ENCODE results near the gene TFCP2.

Gene TFCP2

DNA sequence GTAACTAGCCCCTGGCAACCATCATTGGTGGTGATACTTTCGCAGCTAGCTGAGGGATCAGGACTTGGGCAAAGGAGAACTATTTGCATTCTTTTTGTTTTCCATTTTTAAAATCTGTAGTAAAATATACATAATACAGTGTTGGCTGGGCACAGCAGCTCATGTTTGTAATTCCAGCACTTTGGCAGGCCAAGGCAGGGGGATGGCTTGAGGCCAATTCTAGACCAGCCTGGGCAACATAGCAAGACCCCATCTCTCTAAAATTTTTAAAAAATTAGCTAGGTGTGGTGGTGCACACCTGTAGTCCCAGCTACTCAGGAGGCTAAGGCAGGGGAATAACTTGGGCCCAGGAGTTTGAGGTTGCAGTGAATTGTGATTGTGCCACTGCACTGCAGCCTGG lies 20.0 kb downstream of the TFCP2 start:
- H3K27me3 Mint-ChIP-seq (ENCODE audit: low read depth) = no peaks in the 10 kb centered on the region
- no peak overlapping the region for H3K4me3 Mint-ChIP-seq
- no peak overlapping the region for H3K27ac Mint-ChIP-seq
- H3K4me1 Mint-ChIP-seq (ENCODE audit: low read depth) = peaks cover 6% of the 10 kb centered on the region
- H3K36me3 Mint-ChIP-seq (ENCODE audit: low read depth) = peaks cover 9% of the 10 kb centered on the region
- H3K9me3 Mint-ChIP-seq = no peaks in the 10 kb centered on the region

DNA sequence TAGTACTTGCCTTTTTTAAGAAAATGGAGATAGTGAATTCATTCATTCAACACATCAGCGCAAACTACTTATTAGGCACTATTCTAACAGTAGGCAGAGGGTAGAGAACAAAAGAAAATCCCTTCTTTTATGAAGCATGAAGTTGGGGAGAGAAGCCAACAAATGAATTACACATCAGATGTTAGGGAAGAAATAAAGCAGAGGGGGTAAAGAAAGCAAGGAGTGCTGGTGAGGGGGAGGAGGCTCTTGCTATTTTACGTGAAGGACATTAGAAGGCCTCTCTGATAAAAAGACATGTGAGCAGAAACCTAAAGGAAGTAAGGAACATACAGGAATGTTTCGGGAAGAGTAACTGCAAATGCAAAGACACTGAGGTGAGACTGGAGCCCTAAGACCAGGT lies 22.2 kb downstream of the TFCP2 start:
- no peak overlapping the region for H3K27ac Mint-ChIP-seq
- H3K4me1 Mint-ChIP-seq (ENCODE audit: low read depth) = peaks cover 6% of the 10 kb centered on the region
- peaks cover 6% of the 10 kb centered on the region for H3K36me3 Mint-ChIP-seq (ENCODE audit: low read depth)
- H3K4me3 Mint-ChIP-seq = no peak overlapping the region
- H3K27me3 Mint-ChIP-seq (ENCODE audit: low read depth) = no peaks in the 10 kb centered on the region
- H3K9me3 Mint-ChIP-seq = no peaks in the 10 kb centered on the region

DNA sequence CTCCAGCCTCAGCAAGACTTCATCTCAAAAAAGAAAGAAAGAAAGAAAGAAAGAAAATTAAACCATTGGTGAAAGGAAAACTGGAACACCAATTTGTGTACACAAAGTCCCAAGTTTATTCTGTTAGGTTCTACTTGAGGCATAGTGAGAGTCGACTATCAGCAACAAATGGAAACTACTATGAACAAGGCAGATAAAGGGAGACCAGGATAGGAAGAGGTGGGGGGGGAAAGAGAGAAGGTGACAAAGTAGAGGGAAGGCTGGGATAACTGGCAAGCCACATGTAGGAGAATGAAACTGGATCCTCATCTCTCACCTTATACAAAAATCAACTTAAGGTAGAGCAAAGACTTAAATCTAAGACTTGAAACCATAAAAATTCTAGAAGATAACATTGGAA lies 25.6 kb downstream of the TFCP2 start:
- Mint-ChIP-seq H3K27me3 (ENCODE audit: low read depth) (no peaks in the 10 kb centered on the region), H3K4me1 (ENCODE audit: low read depth) (peaks cover 2% of the 10 kb centered on the region), H3K4me3 (no peak overlapping the region), H3K36me3 (ENCODE audit: low read depth) (peaks cover 13% of the 10 kb centered on the region), H3K9me3 (no peaks in the 10 kb centered on the region), H3K27ac (no peak overlapping the region)

DNA sequence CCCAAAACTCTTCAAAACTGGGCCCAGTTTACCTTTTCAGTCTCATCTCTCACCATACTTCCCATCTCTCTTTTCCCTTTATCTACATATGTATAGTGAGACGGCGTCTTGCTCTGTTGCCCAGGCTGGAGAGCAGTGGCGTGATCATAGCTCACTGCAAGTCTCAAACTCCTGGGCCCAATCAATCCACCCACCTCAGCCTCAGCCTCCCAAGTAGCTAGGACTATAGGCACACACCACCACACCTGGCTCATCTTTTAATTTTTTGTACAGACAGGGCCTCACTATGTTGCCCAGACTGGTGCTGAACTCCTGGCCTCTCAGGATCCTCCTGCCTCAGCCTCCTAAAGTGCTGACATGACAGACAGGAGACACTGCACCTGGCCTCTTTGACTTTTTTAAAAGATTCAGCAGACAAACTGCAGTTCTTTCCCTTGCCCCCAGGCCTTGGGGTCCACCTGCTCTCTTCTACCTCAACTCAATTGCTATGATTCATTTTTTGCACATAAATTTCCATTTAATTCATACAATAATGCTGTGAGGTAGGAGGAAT lies 33.6 kb downstream of the TFCP2 start:
- H3K9me3 Mint-ChIP-seq = no peaks in the 10 kb centered on the region
- H3K27ac Mint-ChIP-seq = no peak overlapping the region
- no peak overlapping the region for H3K4me3 Mint-ChIP-seq
- H3K4me1 Mint-ChIP-seq (ENCODE audit: low read depth) = peaks cover 4% of the 10 kb centered on the region
- peaks cover 22% of the 10 kb centered on the region for H3K36me3 Mint-ChIP-seq (ENCODE audit: low read depth)
- no peaks in the 10 kb centered on the region for H3K27me3 Mint-ChIP-seq (ENCODE audit: low read depth)

DNA sequence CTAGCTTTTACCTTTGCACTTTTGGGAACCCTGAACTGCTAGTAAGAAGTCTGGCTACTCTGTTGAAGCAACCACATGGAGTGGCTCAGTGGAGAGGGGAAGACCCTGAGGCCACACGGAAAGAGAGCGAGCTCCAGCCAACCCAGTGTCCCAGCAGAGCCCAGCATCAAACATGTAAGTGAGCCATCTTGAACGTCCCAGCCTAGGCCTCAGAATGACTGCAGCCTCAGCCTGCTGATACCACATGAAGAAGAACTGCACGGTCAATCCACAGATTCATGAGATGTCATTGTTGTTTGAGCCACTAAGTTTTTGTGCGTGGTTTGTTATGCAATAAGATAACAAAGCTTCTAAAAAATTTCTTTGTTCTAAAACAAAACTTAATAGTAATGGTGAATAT lies 40.2 kb downstream of the TFCP2 start:
- Mint-ChIP-seq H3K27ac (no peak overlapping the region), H3K4me1 (ENCODE audit: low read depth) (peaks cover 9% of the 10 kb centered on the region), H3K27me3 (ENCODE audit: low read depth) (no peaks in the 10 kb centered on the region), H3K4me3 (no peak overlapping the region), H3K9me3 (no peaks in the 10 kb centered on the region), H3K36me3 (ENCODE audit: low read depth) (peaks cover 5% of the 10 kb centered on the region)

DNA sequence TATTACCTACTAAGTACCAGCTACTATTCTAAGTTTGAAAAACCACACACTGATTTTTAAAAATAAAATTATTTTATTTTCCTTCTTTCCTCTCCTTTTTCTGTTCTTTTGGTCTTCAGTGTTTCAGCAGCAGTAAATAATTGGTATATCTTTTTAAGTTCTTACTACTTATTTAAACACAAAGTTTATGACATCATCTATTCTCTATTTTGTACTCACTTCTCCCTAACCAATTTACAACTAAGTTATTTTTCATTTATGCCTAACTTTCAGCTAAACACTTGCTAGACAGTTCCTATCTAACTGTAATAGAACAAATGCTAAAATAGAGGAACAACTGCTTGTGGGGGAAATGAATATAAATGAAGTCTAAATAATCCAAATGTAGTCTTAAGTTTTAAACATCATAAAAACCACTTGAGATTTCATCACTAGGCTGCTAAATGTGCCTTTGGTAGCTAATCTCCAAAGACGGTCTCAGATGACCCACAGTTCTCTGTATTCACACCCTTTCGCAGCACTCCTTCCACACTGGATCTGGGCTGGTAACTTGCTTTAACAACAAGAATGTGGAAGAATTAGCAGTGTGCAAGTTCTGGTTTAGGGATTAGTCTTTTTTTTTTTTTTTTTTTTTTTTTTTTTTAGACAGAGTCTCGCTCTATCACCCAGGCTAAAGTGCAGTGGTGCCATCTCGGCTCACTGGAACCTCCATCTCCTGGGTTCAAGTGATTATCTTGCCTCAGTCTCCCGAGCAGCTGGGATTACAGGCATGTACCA lies 41.0 kb downstream of the TFCP2 start:
- Mint-ChIP-seq H3K27me3 (ENCODE audit: low read depth) (no peaks in the 10 kb centered on the region), H3K36me3 (ENCODE audit: low read depth) (peaks cover 5% of the 10 kb centered on the region), H3K4me1 (ENCODE audit: low read depth) (peaks cover 9% of the 10 kb centered on the region), H3K4me3 (no peak overlapping the region), H3K9me3 (no peaks in the 10 kb centered on the region), H3K27ac (no peak overlapping the region)

DNA sequence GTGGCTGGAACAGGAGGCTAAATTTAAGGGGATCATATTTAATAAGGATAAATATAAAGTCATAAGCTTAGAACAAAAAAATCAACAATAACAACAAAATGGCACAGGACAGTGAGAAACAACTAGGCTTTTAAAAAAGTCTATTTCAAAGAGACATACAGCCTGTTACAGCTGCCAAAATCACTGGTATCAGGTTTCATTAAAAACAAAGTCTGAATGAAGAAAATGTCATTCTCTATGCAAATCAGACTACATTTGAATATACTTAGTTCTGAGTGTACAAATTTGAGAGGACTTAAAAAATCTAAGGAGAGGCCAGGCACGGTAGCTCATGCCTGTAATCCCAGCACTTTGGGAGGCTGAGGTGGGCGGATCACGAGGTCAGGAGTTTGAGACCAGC lies 44.0 kb downstream of the TFCP2 start:
- H3K4me3 Mint-ChIP-seq = no peak overlapping the region
- peaks cover 16% of the 10 kb centered on the region for H3K36me3 Mint-ChIP-seq (ENCODE audit: low read depth)
- H3K27ac Mint-ChIP-seq = no peak overlapping the region
- no peaks in the 10 kb centered on the region for H3K9me3 Mint-ChIP-seq
- peaks cover 5% of the 10 kb centered on the region for H3K4me1 Mint-ChIP-seq (ENCODE audit: low read depth)
- H3K27me3 Mint-ChIP-seq (ENCODE audit: low read depth) = no peaks in the 10 kb centered on the region

DNA sequence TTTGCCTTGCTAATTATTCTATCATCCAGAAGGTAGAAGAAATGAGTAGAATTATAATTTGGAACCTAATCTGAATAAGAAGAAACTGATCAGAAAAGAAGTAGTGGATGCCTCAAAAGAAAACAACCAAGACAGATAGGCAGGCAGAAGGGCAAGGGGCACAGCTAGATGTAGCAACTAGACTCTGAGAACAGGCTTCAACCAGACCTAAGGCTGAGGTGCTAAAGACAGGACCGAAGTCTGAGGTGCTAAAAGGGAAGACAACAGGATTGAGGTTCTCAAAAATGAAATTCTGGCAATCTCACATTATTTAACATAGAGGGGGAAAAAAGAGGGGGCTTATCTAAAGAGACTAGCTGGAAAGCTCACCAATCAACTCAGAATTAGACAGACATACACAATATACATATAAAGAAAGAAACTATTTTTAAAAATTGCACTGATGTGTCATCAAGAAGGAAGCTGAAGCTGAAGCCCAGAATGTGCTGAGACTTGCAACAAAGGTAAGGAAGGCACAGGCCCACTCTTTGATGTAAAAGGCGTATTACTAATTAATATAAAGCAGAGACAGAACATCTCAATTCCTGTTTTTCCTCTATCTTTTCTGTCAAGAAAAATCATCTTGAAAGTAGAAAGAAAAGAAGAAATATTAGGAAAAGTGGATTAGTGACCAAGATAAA lies 45.7 kb downstream of the TFCP2 start:
- H3K4me1 Mint-ChIP-seq (ENCODE audit: low read depth) = peaks cover 5% of the 10 kb centered on the region
- H3K27ac Mint-ChIP-seq = no peak overlapping the region
- peaks cover 15% of the 10 kb centered on the region for H3K36me3 Mint-ChIP-seq (ENCODE audit: low read depth)
- H3K9me3 Mint-ChIP-seq = no peaks in the 10 kb centered on the region
- H3K27me3 Mint-ChIP-seq (ENCODE audit: low read depth) = no peaks in the 10 kb centered on the region
- H3K4me3 Mint-ChIP-seq = no peak overlapping the region

DNA sequence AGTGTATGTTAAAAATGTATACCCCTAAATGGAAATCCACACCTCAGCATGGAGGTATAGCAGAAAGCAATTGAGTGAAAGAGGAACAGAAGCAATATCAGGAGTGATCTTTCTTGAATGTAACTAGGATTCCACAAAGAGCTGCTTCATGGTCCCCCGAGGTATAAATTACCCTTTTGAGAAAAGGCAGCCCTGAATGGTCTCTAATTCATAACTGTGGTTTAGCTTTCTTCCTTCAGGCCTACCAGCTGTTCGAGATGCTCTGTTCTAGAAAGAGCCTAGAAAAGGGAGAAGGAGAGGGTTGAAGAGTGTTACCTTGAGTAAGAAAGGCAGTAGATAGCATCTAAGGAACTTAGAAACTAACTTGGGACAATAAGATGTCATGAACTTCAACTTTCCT lies 46.6 kb downstream of the TFCP2 start:
- Mint-ChIP-seq H3K27me3 (ENCODE audit: low read depth) (no peaks in the 10 kb centered on the region), H3K9me3 (no peaks in the 10 kb centered on the region), H3K36me3 (ENCODE audit: low read depth) (peaks cover 15% of the 10 kb centered on the region), H3K4me1 (ENCODE audit: low read depth) (peaks cover 4% of the 10 kb centered on the region), H3K4me3 (no peak overlapping the region), H3K27ac (no peak overlapping the region)

DNA sequence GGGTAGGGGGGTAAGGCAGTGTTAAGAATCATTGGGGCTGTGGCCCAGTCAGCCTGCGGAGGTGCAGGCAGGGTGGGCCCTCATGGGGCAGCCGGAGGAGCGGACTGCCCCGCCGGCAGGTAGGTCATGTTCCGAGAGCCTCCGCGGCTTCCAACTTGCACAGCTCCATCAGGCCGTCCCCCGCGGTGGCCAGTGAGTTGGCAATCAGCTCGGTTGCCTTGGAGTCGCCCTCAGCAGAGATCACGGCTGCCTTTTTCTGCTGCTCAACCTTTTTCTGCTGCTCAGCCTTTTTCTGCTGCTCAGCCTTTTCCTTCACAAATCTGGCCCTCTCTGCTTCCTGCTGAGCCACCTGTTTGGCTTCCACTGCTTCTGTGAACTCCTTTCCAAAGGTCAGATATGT lies 48.4 kb downstream of the TFCP2 start:
- peaks cover 4% of the 10 kb centered on the region for H3K4me1 Mint-ChIP-seq (ENCODE audit: low read depth)
- no peaks in the 10 kb centered on the region for H3K9me3 Mint-ChIP-seq
- no peak overlapping the region for H3K4me3 Mint-ChIP-seq
- H3K36me3 Mint-ChIP-seq (ENCODE audit: low read depth) = peaks cover 14% of the 10 kb centered on the region
- H3K27ac Mint-ChIP-seq = no peak overlapping the region
- no peaks in the 10 kb centered on the region for H3K27me3 Mint-ChIP-seq (ENCODE audit: low read depth)

DNA sequence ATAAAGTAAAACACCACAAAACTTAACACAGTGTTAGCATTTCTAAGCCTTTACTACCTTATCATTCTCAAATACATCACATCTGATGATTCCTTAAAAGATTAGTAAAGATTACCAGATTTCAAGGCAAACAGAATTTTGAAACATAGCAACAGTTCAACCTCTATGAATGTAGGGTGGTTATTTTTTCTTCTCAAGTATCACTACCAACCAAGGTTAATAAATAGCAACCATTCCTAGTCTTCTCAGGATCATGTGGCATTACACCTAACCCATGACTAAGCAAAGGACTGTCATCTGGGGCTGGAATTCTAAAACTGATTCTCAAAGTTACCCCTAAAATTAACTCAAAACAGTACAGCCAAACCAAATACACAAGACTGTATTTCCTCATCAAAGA lies 50.1 kb downstream of the TFCP2 start:
- no peaks in the 10 kb centered on the region for H3K9me3 Mint-ChIP-seq
- no peak overlapping the region for H3K27ac Mint-ChIP-seq
- no peaks in the 10 kb centered on the region for H3K4me1 Mint-ChIP-seq (ENCODE audit: low read depth)
- peaks cover 18% of the 10 kb centered on the region for H3K36me3 Mint-ChIP-seq (ENCODE audit: low read depth)
- H3K4me3 Mint-ChIP-seq = no peak overlapping the region
- H3K27me3 Mint-ChIP-seq (ENCODE audit: low read depth) = no peaks in the 10 kb centered on the region

DNA sequence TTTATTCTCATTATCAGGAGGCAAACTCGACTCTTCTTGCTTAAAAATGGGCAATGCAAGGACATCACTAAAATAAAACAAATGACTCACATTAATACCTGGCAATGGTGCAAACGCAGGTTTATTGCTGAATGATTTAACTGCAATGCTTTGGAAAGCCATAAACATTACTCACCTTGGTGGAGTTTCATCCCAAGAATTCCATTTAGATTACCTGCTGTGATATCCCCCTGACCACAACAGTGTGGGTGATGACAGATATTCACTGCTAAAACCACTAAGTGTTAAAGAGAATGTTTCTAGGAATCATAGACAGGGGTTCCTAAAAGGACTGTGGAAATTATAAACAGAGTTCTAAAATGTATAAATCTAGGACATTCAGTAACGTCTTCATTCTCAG lies 54.2 kb downstream of the TFCP2 start:
- no peaks in the 10 kb centered on the region for H3K4me1 Mint-ChIP-seq (ENCODE audit: low read depth)
- H3K27me3 Mint-ChIP-seq (ENCODE audit: low read depth) = no peaks in the 10 kb centered on the region
- H3K4me3 Mint-ChIP-seq = no peak overlapping the region
- H3K27ac Mint-ChIP-seq = no peak overlapping the region
- H3K36me3 Mint-ChIP-seq (ENCODE audit: low read depth) = peaks cover 23% of the 10 kb centered on the region
- H3K9me3 Mint-ChIP-seq = no peaks in the 10 kb centered on the region

DNA sequence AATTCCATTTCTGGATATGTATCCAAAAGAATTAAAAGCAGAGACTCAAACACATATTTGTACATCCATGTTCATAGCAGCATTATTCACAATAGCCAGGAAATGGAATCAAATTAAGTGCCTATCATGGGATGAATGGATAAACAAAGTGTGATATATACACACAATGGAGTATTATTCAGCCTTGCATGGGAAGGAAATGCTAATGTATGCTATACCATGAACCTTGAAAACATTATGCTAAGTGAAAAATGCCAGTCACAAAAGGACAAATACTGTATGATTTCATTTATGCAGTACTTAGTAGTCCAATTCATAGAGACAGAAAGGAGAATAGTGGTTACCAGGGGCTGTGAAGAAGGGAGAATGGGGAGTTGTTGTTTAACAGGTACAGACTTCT lies 57.4 kb downstream of the TFCP2 start:
- H3K4me1 Mint-ChIP-seq (ENCODE audit: low read depth) = no peaks in the 10 kb centered on the region
- no peaks in the 10 kb centered on the region for H3K9me3 Mint-ChIP-seq
- H3K27ac Mint-ChIP-seq = no peak overlapping the region
- H3K36me3 Mint-ChIP-seq (ENCODE audit: low read depth) = peaks cover 31% of the 10 kb centered on the region
- no peaks in the 10 kb centered on the region for H3K27me3 Mint-ChIP-seq (ENCODE audit: low read depth)
- H3K4me3 Mint-ChIP-seq = no peak overlapping the region

DNA sequence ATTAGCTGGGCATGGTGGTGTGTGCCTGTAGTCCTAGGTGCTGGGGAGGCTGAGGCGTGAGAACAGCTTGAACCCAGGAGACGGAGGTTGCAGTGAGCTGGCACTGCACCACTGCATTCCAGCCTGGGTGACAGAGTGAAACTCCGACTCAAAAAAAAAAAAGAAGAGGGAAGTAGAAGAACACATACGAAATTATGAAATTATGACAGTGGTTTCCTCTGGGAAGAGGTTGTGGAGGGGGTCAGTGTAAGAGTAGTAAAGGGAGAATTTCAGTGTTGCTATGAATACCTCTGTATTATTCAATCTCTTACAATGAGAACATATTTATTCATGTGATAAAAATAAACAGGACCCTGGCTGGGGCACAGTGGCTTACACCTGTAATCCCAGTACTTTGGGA lies 64.8 kb downstream of the TFCP2 start:
- Mint-ChIP-seq H3K4me3 (no peak overlapping the region), H3K9me3 (no peaks in the 10 kb centered on the region), H3K27ac (no peak overlapping the region), H3K4me1 (ENCODE audit: low read depth) (no peaks in the 10 kb centered on the region), H3K36me3 (ENCODE audit: low read depth) (peaks cover 43% of the 10 kb centered on the region), H3K27me3 (ENCODE audit: low read depth) (no peaks in the 10 kb centered on the region)

DNA sequence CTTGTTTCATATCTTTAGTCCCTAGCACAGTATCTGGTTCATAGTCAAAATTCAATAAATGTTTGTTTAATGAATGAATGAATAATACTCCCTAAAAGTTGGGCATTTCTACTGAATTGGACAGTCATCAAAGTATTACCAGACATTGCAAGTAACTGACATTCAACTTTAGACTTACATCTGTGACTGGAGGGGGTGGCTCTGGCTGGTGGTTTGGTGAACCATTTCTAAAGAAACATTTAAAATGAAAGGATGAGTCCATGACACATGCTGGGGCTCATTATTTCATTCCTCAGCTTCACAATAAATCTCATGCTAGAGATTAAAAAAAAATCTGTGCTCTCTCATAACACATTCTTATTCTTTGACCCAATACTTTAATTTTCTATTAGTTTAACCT lies 69.0 kb downstream of the TFCP2 start:
- H3K27ac Mint-ChIP-seq = no peak overlapping the region
- H3K9me3 Mint-ChIP-seq = no peaks in the 10 kb centered on the region
- H3K4me1 Mint-ChIP-seq (ENCODE audit: low read depth) = no peaks in the 10 kb centered on the region
- no peaks in the 10 kb centered on the region for H3K27me3 Mint-ChIP-seq (ENCODE audit: low read depth)
- H3K36me3 Mint-ChIP-seq (ENCODE audit: low read depth) = peaks cover 52% of the 10 kb centered on the region
- H3K4me3 Mint-ChIP-seq = no peak overlapping the region

Measured in T-helper 1 cell treated with Interleukin-12 subunit alpha and Interleukin-12 subunit beta and Interleukin-4 antibody, amounts not matched to agents 30 μg/mL and 1 μg/mL, for 36 hours (primary cell).